HepG2 (cell line): ENCODE results near the gene LINGO3. TPM values are rescaled to one million over a fixed set of nuclear protein-coding genes. Genes with fewer than 3 reads are reported as not detected.

Source experiments
- CENPT ChIP-seq: sonication (generic); formaldehyde crosslinking; IDR thresholded peaks from 2 replicates; pipeline ENCODE4 v1.8.0; 2022; ENCODE audit warnings: low read depth, mild to moderate bottlenecking, moderate library complexity, missing genetic modification reagents
- DPF2 ChIP-seq: sonication (generic); formaldehyde crosslinking; IDR thresholded peaks from 2 replicates; pipeline ENCODE4 v1.4.0; 2020; ENCODE audit warnings: mild to moderate bottlenecking, low read depth, missing genetic modification reagents, borderline replicate concordance
- GZF1 ChIP-seq: sonication (generic); formaldehyde crosslinking; IDR thresholded peaks from 2 replicates; pipeline ENCODE4 v1.5.1; 2020; ENCODE audit warnings: mild to moderate bottlenecking, missing genetic modification reagents
- MAFG ChIP-seq: sonication (generic); formaldehyde crosslinking; IDR thresholded peaks from 2 replicates; pipeline ENCODE4 v1.5.1; 2020; ENCODE audit warnings: mild to moderate bottlenecking, missing genetic modification reagents
- MIER2 ChIP-seq: IDR thresholded peaks from 2 replicates; pipeline ENCODE4 v1.6.1; 2016; ENCODE audit warnings: missing biosample characterization, missing genetic modification reagents
- PCBP2 ChIP-seq: fragments of 200-400 bp; formaldehyde crosslinking; optimal IDR thresholded peaks from 2 replicates; pipeline ENCODE3; 2018; ENCODE audit warnings: low read length, low read depth; ENCODE audit not compliant: poor library complexity, severe bottlenecking
- RXRA ChIP-seq: sonication (generic); formaldehyde crosslinking; IDR thresholded peaks from 2 replicates; pipeline ENCODE4 v1.5.1; 2020; ENCODE audit warnings: missing genetic modification reagents
- SP5 ChIP-seq: IDR thresholded peaks from 2 replicates; pipeline ENCODE4 v1.6.1; 2016; ENCODE audit warnings: low read depth, borderline replicate concordance
- TAF1 ChIP-seq: sonication (generic); formaldehyde crosslinking; IDR thresholded peaks from 2 replicates; pipeline ENCODE4 v1.4.0; 2020; ENCODE audit warnings: missing genetic modification reagents
- ZNF253 ChIP-seq: sonication (generic); formaldehyde crosslinking; IDR thresholded peaks from 2 replicates; pipeline ENCODE4 v1.8.0; 2022; ENCODE audit warnings: mild to moderate bottlenecking, missing genetic modification reagents, borderline replicate concordance
- ZNF350 ChIP-seq: sonication (generic); formaldehyde crosslinking; IDR thresholded peaks from 2 replicates; pipeline ENCODE4 v1.4.0; 2020; ENCODE audit warnings: mild to moderate bottlenecking, low read depth, missing genetic modification reagents, borderline replicate concordance
- ZNF383 ChIP-seq: sonication (generic); formaldehyde crosslinking; IDR thresholded peaks from 2 replicates; pipeline ENCODE4 v1.4.0; 2020; ENCODE audit warnings: missing genetic modification reagents, mild to moderate bottlenecking, borderline replicate concordance
- ZNF510 ChIP-seq: sonication (generic); formaldehyde crosslinking; IDR thresholded peaks from 2 replicates; pipeline ENCODE4 v1.4.0; 2020; ENCODE audit warnings: low read depth, mild to moderate bottlenecking, missing genetic modification reagents
- ZNF552 ChIP-seq: sonication (generic); formaldehyde crosslinking; IDR thresholded peaks from 2 replicates; pipeline ENCODE4 v1.9.0; 2022; ENCODE audit warnings: missing genetic modification reagents, mild to moderate bottlenecking, borderline replicate concordance
- ZNF674 ChIP-seq: sonication (generic); formaldehyde crosslinking; IDR thresholded peaks from 2 replicates; pipeline ENCODE4 v1.5.0; 2020; ENCODE audit warnings: low read depth, mild to moderate bottlenecking, missing genetic modification reagents
- ZSCAN22 ChIP-seq: sonication (generic); formaldehyde crosslinking; IDR thresholded peaks from 2 replicates; pipeline ENCODE4 v1.4.0; 2020; ENCODE audit warnings: mild to moderate bottlenecking, missing genetic modification reagents
- ZSCAN30 ChIP-seq: sonication (generic); formaldehyde crosslinking; IDR thresholded peaks from 2 replicates; pipeline ENCODE4 v1.5.0; 2020; ENCODE audit warnings: mild to moderate bottlenecking, missing genetic modification reagents
- polyA plus RNA-seq, 8 experiments: library from polyadenylated mRNA; depleted of rRNA in 3 of 8; stranded (reverse) in 7 of 8; unstranded in 1 of 8; fragments of >200 nt; fragmentation: Illumina TruSeq in 4 of 8; extraction: Trizol in 4 of 8; gene quantifications; 2 replicates each; pipeline versions ENCODE4 v1.2.1 to v1.2.3, GENCODE V29; 2011 to 2016; ENCODE audit warnings: low read depth in 4 of 8, missing spikeins in 1 of 8, mixed read lengths in 1 of 8; ENCODE audit not compliant: insufficient read depth in 1 of 8
- total RNA-seq, 5 experiments: library from RNA; depleted of rRNA; stranded (reverse); fragments of >200 nt; fragmentation: Illumina TruSeq; extraction: Trizol; gene quantifications; 2 replicates each; pipeline ENCODE4 v1.2.3, GENCODE V29; 2016; ENCODE audit warnings: low read depth in 1 of 5
- TF ChIP-seq, protein P1 (sequence below): sonication (generic); formaldehyde crosslinking; IDR thresholded peaks from 2 replicates; pipeline ENCODE4 v1.8.0; 2022; ENCODE audit warnings: mild to moderate bottlenecking, missing genetic modification reagents
- TF ChIP-seq, protein P2 (sequence below): sonication (generic); formaldehyde crosslinking; IDR thresholded peaks from 2 replicates; pipeline ENCODE4 v1.5.1; 2020; ENCODE audit warnings: mild to moderate bottlenecking, missing genetic modification reagents, moderate library complexity
- TF ChIP-seq, protein P3 (sequence below): sonication (generic); formaldehyde crosslinking; conservative IDR thresholded peaks from 2 replicates; pipeline ENCODE4 v1.4.0; 2020; ENCODE audit warnings: missing genetic modification reagents
- TF ChIP-seq, protein P4 (sequence below): sonication (generic); formaldehyde crosslinking; IDR thresholded peaks from 2 replicates; pipeline ENCODE4 v1.4.0; 2020; ENCODE audit warnings: mild to moderate bottlenecking, low read depth, missing genetic modification reagents
- TF ChIP-seq, protein P5 (sequence below): sonication (generic); formaldehyde crosslinking; IDR thresholded peaks from 2 replicates; pipeline ENCODE4 v1.4.0; 2020; ENCODE audit warnings: mild to moderate bottlenecking, missing genetic modification reagents

LINGO3 gene
- total and polyA plus RNA-seq, 2 of the 13 experiments (the other 11 are each of a cell fraction or from before 2014, with no cell fraction given): not detected

DNA sequence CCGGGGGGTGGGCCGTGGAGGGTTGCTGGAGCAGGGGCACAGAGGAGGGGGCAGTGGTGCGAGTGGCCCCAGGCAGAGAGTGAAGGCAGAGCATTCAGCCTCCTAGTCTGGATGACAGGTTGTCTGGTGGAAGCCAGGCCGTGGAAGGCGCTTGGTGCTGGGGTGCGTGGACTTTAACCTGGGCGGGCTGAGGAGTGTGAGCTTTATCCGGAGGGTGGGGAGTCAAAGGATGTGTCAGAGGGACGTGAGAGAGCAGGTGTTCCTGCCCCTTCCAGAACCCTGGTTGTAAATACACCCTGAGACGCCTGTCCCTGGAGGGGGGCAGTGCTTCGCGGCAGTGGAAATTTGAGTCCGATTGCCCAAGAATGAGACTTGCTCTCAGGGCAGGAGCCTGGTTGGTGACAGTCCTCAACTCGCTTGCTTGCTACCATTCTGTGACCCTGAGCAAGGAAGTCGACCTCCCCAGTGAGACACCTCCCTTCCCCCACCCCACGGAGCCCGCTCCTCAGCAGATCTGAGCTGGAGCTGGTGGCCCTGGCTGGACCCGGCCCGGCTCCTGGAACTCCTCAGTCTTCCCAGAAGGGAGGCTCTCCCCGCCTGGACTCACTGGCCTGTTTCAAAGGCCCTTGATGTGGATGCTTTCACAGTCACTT lies 22.8 kb upstream of the LINGO3 start (continued):
- no peak for TF ChIP-seq ZNF552
- TF ChIP-seq MIER2 (CRISPR knock-in tag): no peak
- TF ChIP-seq, protein P1, sequence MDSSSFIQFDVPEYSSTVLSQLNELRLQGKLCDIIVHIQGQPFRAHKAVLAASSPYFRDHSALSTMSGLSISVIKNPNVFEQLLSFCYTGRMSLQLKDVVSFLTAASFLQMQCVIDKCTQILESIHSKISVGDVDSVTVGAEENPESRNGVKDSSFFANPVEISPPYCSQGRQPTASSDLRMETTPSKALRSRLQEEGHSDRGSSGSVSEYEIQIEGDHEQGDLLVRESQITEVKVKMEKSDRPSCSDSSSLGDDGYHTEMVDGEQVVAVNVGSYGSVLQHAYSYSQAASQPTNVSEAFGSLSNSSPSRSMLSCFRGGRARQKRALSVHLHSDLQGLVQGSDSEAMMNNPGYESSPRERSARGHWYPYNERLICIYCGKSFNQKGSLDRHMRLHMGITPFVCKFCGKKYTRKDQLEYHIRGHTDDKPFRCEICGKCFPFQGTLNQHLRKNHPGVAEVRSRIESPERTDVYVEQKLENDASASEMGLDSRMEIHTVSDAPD (CRISPR knock-in tag): no peak
- no peak for TF ChIP-seq ZSCAN30 (CRISPR knock-in tag)
- no peak for TF ChIP-seq ZNF350 (CRISPR knock-in tag)
- peak; percentile 85 for TF ChIP-seq SP5 (CRISPR knock-in tag)
- TF ChIP-seq TAF1: no peak
- no peak for TF ChIP-seq PCBP2
- no peak for TF ChIP-seq ZNF510 (CRISPR knock-in tag)
- TF ChIP-seq, protein P2, sequence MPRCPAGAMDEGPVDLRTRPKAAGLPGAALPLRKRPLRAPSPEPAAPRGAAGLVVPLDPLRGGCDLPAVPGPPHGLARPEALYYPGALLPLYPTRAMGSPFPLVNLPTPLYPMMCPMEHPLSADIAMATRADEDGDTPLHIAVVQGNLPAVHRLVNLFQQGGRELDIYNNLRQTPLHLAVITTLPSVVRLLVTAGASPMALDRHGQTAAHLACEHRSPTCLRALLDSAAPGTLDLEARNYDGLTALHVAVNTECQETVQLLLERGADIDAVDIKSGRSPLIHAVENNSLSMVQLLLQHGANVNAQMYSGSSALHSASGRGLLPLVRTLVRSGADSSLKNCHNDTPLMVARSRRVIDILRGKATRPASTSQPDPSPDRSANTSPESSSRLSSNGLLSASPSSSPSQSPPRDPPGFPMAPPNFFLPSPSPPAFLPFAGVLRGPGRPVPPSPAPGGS (CRISPR knock-in tag): no peak
- TF ChIP-seq MAFG (CRISPR knock-in tag): no peak
- peak; percentile 56; the same call in 1 of the 2 replicates for TF ChIP-seq RXRA
- TF ChIP-seq, protein P3, sequence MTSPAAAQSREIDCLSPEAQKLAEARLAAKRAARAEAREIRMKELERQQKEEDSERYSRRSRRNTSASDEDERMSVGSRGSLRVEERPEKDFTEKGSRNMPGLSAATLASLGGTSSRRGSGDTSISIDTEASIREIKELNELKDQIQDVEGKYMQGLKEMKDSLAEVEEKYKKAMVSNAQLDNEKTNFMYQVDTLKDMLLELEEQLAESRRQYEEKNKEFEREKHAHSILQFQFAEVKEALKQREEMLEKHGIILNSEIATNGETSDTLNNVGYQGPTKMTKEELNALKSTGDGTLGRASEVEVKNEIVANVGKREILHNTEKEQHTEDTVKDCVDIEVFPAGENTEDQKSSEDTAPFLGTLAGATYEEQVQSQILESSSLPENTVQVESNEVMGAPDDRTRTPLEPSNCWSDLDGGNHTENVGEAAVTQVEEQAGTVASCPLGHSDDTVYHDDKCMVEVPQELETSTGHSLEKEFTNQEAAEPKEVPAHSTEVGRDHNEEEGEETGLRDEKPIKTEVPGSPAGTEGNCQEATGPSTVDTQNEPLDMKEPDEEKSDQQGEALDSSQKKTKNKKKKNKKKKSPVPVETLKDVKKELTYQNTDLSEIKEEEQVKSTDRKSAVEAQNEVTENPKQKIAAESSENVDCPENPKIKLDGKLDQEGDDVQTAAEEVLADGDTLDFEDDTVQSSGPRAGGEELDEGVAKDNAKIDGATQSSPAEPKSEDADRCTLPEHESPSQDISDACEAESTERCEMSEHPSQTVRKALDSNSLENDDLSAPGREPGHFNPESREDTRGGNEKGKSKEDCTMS: no peak
- TF ChIP-seq DPF2 (CRISPR knock-in tag): no peak
- no peak for TF ChIP-seq ZNF674 (CRISPR knock-in tag)
- no peak for TF ChIP-seq ZSCAN22 (CRISPR knock-in tag)
- TF ChIP-seq, protein P4, sequence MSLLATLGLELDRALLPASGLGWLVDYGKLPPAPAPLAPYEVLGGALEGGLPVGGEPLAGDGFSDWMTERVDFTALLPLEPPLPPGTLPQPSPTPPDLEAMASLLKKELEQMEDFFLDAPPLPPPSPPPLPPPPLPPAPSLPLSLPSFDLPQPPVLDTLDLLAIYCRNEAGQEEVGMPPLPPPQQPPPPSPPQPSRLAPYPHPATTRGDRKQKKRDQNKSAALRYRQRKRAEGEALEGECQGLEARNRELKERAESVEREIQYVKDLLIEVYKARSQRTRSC: no peak
- TF ChIP-seq, protein P5, sequence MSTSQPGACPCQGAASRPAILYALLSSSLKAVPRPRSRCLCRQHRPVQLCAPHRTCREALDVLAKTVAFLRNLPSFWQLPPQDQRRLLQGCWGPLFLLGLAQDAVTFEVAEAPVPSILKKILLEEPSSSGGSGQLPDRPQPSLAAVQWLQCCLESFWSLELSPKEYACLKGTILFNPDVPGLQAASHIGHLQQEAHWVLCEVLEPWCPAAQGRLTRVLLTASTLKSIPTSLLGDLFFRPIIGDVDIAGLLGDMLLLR (CRISPR knock-in tag): no peak
- no peak for TF ChIP-seq ZNF253
- no peak for TF ChIP-seq GZF1 (CRISPR knock-in tag)
- no peak for TF ChIP-seq ZNF383 (CRISPR knock-in tag)
- no peak for TF ChIP-seq CENPT
